OCI-M1 (cell line): ENCODE results near the gene AFAP1L2.

Experiments used
- DNase-seq: peaks from one replicate; lab custom pipeline; 2025; lab: John Stamatoyannopoulos, UW

Gene AFAP1L2

GRCh38 chr10:114404171-114405010 is at the start of gene AFAP1L2:
TSS of gene AFAP1L2 (minus strand) at chr10:114404502. CDS start at chr10:114404455, 47 bp downstream.
- DNase-seq = no peak

GRCh38 chr10:114453576-114453975 is 49.3 kb upstream of the AFAP1L2 start:
- DNase-seq = no peak

- DNase-seq = no peak
Observed at GRCh38 chr10:114448897-114449296, 44.6 kb upstream of the AFAP1L2 start.

GRCh38 chr10:114445332-114445731 is 41.0 kb upstream of the AFAP1L2 start:
- no peak for DNase-seq

GRCh38 chr10:114444819-114445218 is 40.5 kb upstream of the AFAP1L2 start:
- DNase-seq = no peak

- DNase-seq = peak; percentile 10
Observed at GRCh38 chr10:114442091-114442630, 37.9 kb upstream of the AFAP1L2 start.

- no peak for DNase-seq
Observed at GRCh38 chr10:114441107-114441506, 36.8 kb upstream of the AFAP1L2 start.

GRCh38 chr10:114437473-114438292 is 33.4 kb upstream of the AFAP1L2 start:
- DNase-seq = peak; percentile 24

GRCh38 chr10:114436941-114437340 is 32.6 kb upstream of the AFAP1L2 start:
- no peak for DNase-seq

GRCh38 chr10:114432566-114433093 is 28.3 kb upstream of the AFAP1L2 start:
- DNase-seq = no peak

- DNase-seq = no peak
Observed at GRCh38 chr10:114431414-114432135, 27.3 kb upstream of the AFAP1L2 start.

GRCh38 chr10:114430688-114431413 is 26.5 kb upstream of the AFAP1L2 start:
- no peak for DNase-seq

GRCh38 chr10:114429581-114430335 is 25.5 kb upstream of the AFAP1L2 start:
- DNase-seq = no peak

GRCh38 chr10:114427124-114427852 is 23.0 kb upstream of the AFAP1L2 start:
- DNase-seq = no peak

GRCh38 chr10:114426476-114426875 is 22.2 kb upstream of the AFAP1L2 start:
- DNase-seq = no peak

GRCh38 chr10:114420811-114421485 is 16.6 kb upstream of the AFAP1L2 start:
- DNase-seq = no peak

GRCh38 chr10:114418109-114418508 is 13.8 kb upstream of the AFAP1L2 start:
- DNase-seq = no peak

- DNase-seq = no peak
Observed at GRCh38 chr10:114412907-114413797, 8.8 kb upstream of the AFAP1L2 start.
